GM19467 (cell line): ENCODE data around the gene CCDC88B.

Source experiments
- ATAC-seq: cut with Tn5 transposase; IDR thresholded peaks from one replicate; pipeline ENCODE4 v1.9.1; 2021; ENCODE audit warnings: mild to moderate bottlenecking, moderate library complexity; ENCODE audit not compliant: unreplicated experiment

The CCDC88B gene

GRCh38 chr11:64359712-64360445, 19.9 kb downstream of the CCDC88B start:
- no peak for ATAC-seq

- ATAC-seq = no peak
Observed at GRCh38 chr11:64360448-64360921, 20.5 kb downstream of the CCDC88B start.

- no peak for ATAC-seq
Observed at GRCh38 chr11:64361659-64362058, 21.7 kb downstream of the CCDC88B start.

- no peak for ATAC-seq
Observed at GRCh38 chr11:64362339-64362738, 22.3 kb downstream of the CCDC88B start.

- ATAC-seq = no peak
Observed at GRCh38 chr11:64364435-64364834, 24.4 kb downstream of the CCDC88B start.

GRCh38 chr11:64364911-64365310, 24.9 kb downstream of the CCDC88B start:
- ATAC-seq = no peak

GRCh38 chr11:64366751-64367150, 26.7 kb downstream of the CCDC88B start:
- ATAC-seq = no peak

- no peak for ATAC-seq
Observed at GRCh38 chr11:64367931-64368672, 28.1 kb downstream of the CCDC88B start.

GRCh38 chr11:64368673-64369074, 28.7 kb downstream of the CCDC88B start:
- no peak for ATAC-seq

- no peak for ATAC-seq
Observed at GRCh38 chr11:64369440-64370421, 29.7 kb downstream of the CCDC88B start.

GRCh38 chr11:64371201-64371600, 31.2 kb downstream of the CCDC88B start:
- no peak for ATAC-seq

GRCh38 chr11:64372021-64372420, 32.0 kb downstream of the CCDC88B start:
- no peak for ATAC-seq

GRCh38 chr11:64372802-64373597, 33.0 kb downstream of the CCDC88B start:
- no peak for ATAC-seq

- ATAC-seq = no peak
Observed at GRCh38 chr11:64373598-64373974, 33.6 kb downstream of the CCDC88B start.

- ATAC-seq = no peak
Observed at GRCh38 chr11:64376071-64376470, 36.1 kb downstream of the CCDC88B start.

- ATAC-seq = no peak
Observed at GRCh38 chr11:64378335-64378880, 38.4 kb downstream of the CCDC88B start.

GRCh38 chr11:64379160-64379559, 39.2 kb downstream of the CCDC88B start:
- no peak for ATAC-seq

GRCh38 chr11:64379817-64380709, 40.1 kb downstream of the CCDC88B start:
- no peak for ATAC-seq

GRCh38 chr11:64381350-64381749, 41.3 kb downstream of the CCDC88B start:
- no peak for ATAC-seq
